HG03135 (cell line): ENCODE results near the gene ALAD.

ENCODE experiments used
- ATAC-seq: cut with Tn5 transposase; IDR thresholded peaks from one replicate; pipeline ENCODE4 v1.9.1; 2021; ENCODE audit warnings: mild to moderate bottlenecking, moderate library complexity; ENCODE audit not compliant: unreplicated experiment

The ALAD gene

GRCh38 chr9:113350107-113350661 lies 50.9 kb downstream of the ALAD start:
- ATAC-seq = no peak

GRCh38 chr9:113349445-113350094 lies 51.5 kb downstream of the ALAD start, which contains the start of gene BSPRY:
BSPRY (plus strand) TSS chr9:113349541; CDS start chr9:113349580, 39 bp downstream.
- peak; percentile 40 for ATAC-seq

GRCh38 chr9:113349066-113349444 lies 52.0 kb downstream of the ALAD start:
- no peak for ATAC-seq

- ATAC-seq = no peak
These were observed 52.6 kb downstream of the ALAD start for GRCh38 chr9:113348437-113348836.

GRCh38 chr9:113345671-113346070 lies 55.4 kb downstream of the ALAD start:
- no peak for ATAC-seq

GRCh38 chr9:113345190-113345589 lies 55.9 kb downstream of the ALAD start:
- no peak for ATAC-seq

GRCh38 chr9:113343732-113344231 lies 57.3 kb downstream of the ALAD start:
- ATAC-seq = no peak

- no peak for ATAC-seq
These were observed 59.2 kb downstream of the ALAD start for GRCh38 chr9:113341712-113342410.

GRCh38 chr9:113340011-113340699 lies 60.9 kb downstream of the ALAD start, which contains the start of gene WDR31:
WDR31 (minus strand) TSS chr9:113340275; CDS start chr9:113332022, 8,253 bp downstream.
- peak; percentile 99 for ATAC-seq

GRCh38 chr9:113337714-113338113 lies 63.4 kb downstream of the ALAD start:
- no peak for ATAC-seq
